ENCODE results near the gene MRLN. TPM values are rescaled to one million over a fixed set of nuclear protein-coding genes. Genes with fewer than 3 reads are reported as not detected.

MRLN gene
- total RNA-seq, 1 donor from 2014 or later, result not detected

- H2AFZ ChIP-seq (ENCODE audit: low read depth, low read length), result no peak overlapping the region
- no peak overlapping the region for H3K9ac ChIP-seq (ENCODE audit: low read length)
- no peak overlapping the region for H3K27ac Mint-ChIP-seq (ENCODE audit: unreplicated experiment)
- H3K27me3 ChIP-seq (ENCODE audit: insufficient read depth, low read length), result no peaks in the 10 kb centered on the region
- no peaks in the 10 kb centered on the region for H4K20me1 ChIP-seq (ENCODE audit: insufficient read depth, low read length)
- H3K4me1 Mint-ChIP-seq (ENCODE audit: low read depth, unreplicated experiment), result peaks cover 4% of the 10 kb centered on the region
- no peak overlapping the region for H3K27ac ChIP-seq (ENCODE audit: low read depth, low read length)
- no peaks in the 10 kb centered on the region for H3K9me3 ChIP-seq (ENCODE audit: insufficient read depth, low read depth, low read length)
- H3K36me3 Mint-ChIP-seq (ENCODE audit: low read depth, unreplicated experiment), result peaks cover 3% of the 10 kb centered on the region
- no peak overlapping the region for H3K4me2 ChIP-seq (ENCODE audit: low read length)
- no peaks in the 10 kb centered on the region for H3K36me3 ChIP-seq (ENCODE audit: insufficient read depth, low read length)
- FAIRE-seq, result no peak
- H3K4me1 ChIP-seq (ENCODE audit: insufficient read depth, low read length), result no peaks in the 10 kb centered on the region
- peaks cover 2% of the 10 kb centered on the region for H3K9me3 Mint-ChIP-seq (ENCODE audit: unreplicated experiment)
- no peaks in the 10 kb centered on the region for H3K79me2 ChIP-seq (ENCODE audit: insufficient read depth, low read length)
- no peak for DNase-seq (ENCODE audit: low read depth)
- TF ChIP-seq EZH2 (IDR thresholded peaks at IDR 0.05; ENCODE audit: insufficient read depth, low read length) (no peak), CTCF (IDR thresholded peaks at IDR 0.05; ENCODE audit: insufficient read depth, low read depth, low read length) (no peak)
- H3K4me3 ChIP-seq (ENCODE audit: insufficient read depth, low read depth, low read length), result no peak overlapping the region
- H3K27me3 Mint-ChIP-seq (ENCODE audit: low read depth, unreplicated experiment), result peaks cover 4% of the 10 kb centered on the region
- no peak overlapping the region for H3K4me3 Mint-ChIP-seq (ENCODE audit: unreplicated experiment)
Measured at GRCh38 chr10:59698326-59698725, 54.9 kb downstream of the MRLN start.

GRCh38 chr10:59695637-59696036, 57.6 kb downstream of the MRLN start:
- Mint-ChIP-seq H3K27ac (ENCODE audit: unreplicated experiment) (no peak overlapping the region), H3K4me3 (ENCODE audit: unreplicated experiment) (no peak overlapping the region), H3K27me3 (ENCODE audit: low read depth, unreplicated experiment) (peaks cover 1% of the 10 kb centered on the region), H3K36me3 (ENCODE audit: low read depth, unreplicated experiment) (peaks cover 3% of the 10 kb centered on the region), H3K4me1 (ENCODE audit: low read depth, unreplicated experiment) (no peaks in the 10 kb centered on the region), H3K9me3 (ENCODE audit: unreplicated experiment) (peaks cover 2% of the 10 kb centered on the region)
- Histone ChIP-seq H3K4me3 (ENCODE audit: insufficient read depth, low read depth, low read length) (no peak overlapping the region), H3K27me3 (ENCODE audit: insufficient read depth, low read length) (no peaks in the 10 kb centered on the region), H3K79me2 (ENCODE audit: insufficient read depth, low read length) (no peaks in the 10 kb centered on the region), H3K36me3 (ENCODE audit: insufficient read depth, low read length) (no peaks in the 10 kb centered on the region), H4K20me1 (ENCODE audit: insufficient read depth, low read length) (no peaks in the 10 kb centered on the region), H3K27ac (ENCODE audit: low read depth, low read length) (no peak overlapping the region), H3K4me2 (ENCODE audit: low read length) (no peak overlapping the region), H3K9me3 (ENCODE audit: insufficient read depth, low read depth, low read length) (no peaks in the 10 kb centered on the region), H3K9ac (ENCODE audit: low read length) (no peak overlapping the region), H3K4me1 (ENCODE audit: insufficient read depth, low read length) (no peaks in the 10 kb centered on the region), H2AFZ (ENCODE audit: low read depth, low read length) (no peak overlapping the region)
- FAIRE-seq (no peak), DNase-seq (ENCODE audit: low read depth) (no peak)
- TF ChIP-seq CTCF (IDR thresholded peaks at IDR 0.05; ENCODE audit: insufficient read depth, low read depth, low read length) (no peak), EZH2 (IDR thresholded peaks at IDR 0.05; ENCODE audit: insufficient read depth, low read length) (no peak)

- H3K9me3 Mint-ChIP-seq (ENCODE audit: unreplicated experiment), result peaks cover 1% of the 10 kb centered on the region
- Histone ChIP-seq H3K4me3 (ENCODE audit: insufficient read depth, low read depth, low read length) (no peak overlapping the region), H3K4me1 (ENCODE audit: insufficient read depth, low read length) (no peaks in the 10 kb centered on the region), H3K79me2 (ENCODE audit: insufficient read depth, low read length) (no peaks in the 10 kb centered on the region), H3K9me3 (ENCODE audit: insufficient read depth, low read depth, low read length) (no peaks in the 10 kb centered on the region), H3K36me3 (ENCODE audit: insufficient read depth, low read length) (no peaks in the 10 kb centered on the region), H3K4me2 (ENCODE audit: low read length) (no peak overlapping the region), H3K9ac (ENCODE audit: low read length) (no peak overlapping the region), H2AFZ (ENCODE audit: low read depth, low read length) (no peak overlapping the region), H4K20me1 (ENCODE audit: insufficient read depth, low read length) (no peaks in the 10 kb centered on the region), H3K27ac (ENCODE audit: low read depth, low read length) (no peak overlapping the region), H3K27me3 (ENCODE audit: insufficient read depth, low read length) (no peaks in the 10 kb centered on the region)
- TF ChIP-seq EZH2 (IDR thresholded peaks at IDR 0.05; ENCODE audit: insufficient read depth, low read length) (no peak), CTCF (IDR thresholded peaks at IDR 0.05; ENCODE audit: insufficient read depth, low read depth, low read length) (no peak)
- DNase-seq (ENCODE audit: low read depth), result no peak
- H3K4me1 Mint-ChIP-seq (ENCODE audit: low read depth, unreplicated experiment), result no peaks in the 10 kb centered on the region
- H3K4me3 Mint-ChIP-seq (ENCODE audit: unreplicated experiment), result no peak overlapping the region
- FAIRE-seq, result no peak
- H3K27ac Mint-ChIP-seq (ENCODE audit: unreplicated experiment), result no peak overlapping the region
- H3K36me3 Mint-ChIP-seq (ENCODE audit: low read depth, unreplicated experiment), result peaks cover 2% of the 10 kb centered on the region
- no peaks in the 10 kb centered on the region for H3K27me3 Mint-ChIP-seq (ENCODE audit: low read depth, unreplicated experiment)
Measured at GRCh38 chr10:59694936-59695335, 58.3 kb downstream of the MRLN start.
